Activated CD4-positive, alpha-beta T cell treated with anti-CD3 and anti-CD28 coated beads, Interleukin-2, amount 50 U/mL, for 16 hours (primary cell): ENCODE measurements around the gene ITGA6.
"Not testable (repeated sequence)": the region's sequence is repeated elsewhere in the genome, so short reads cannot be mapped to it uniquely, and the experiment has no call there.

ENCODE experiments used
- DNase-seq: peaks from one replicate; pipeline ENCODE4 v3.0.0-alpha.2; 2020

The ITGA6 gene

GRCh38 chr2:172531309-172531708, 103.9 kb downstream of the ITGA6 start:
- no peak for DNase-seq

DNA sequence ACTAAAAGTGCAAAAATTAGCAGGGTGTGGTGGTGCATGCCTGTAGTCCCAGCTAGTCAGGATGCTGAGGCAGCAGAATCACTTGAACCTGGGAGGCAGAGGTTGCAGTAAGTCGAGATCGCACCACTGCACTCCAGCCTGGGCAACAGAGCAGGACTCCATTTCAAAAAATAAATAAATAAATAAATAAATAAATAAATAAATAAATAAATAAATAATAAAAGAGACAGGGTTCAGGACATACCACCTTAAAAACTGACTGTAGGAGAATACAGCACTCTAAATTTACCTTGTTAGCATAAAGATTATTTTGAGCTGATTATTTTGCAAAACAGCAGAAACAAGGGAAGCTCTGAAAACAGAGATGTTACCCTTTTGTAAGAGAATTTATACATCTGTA, 105.1 kb downstream of the ITGA6 start:
- DNase-seq = not testable (repeated sequence)

DNA sequence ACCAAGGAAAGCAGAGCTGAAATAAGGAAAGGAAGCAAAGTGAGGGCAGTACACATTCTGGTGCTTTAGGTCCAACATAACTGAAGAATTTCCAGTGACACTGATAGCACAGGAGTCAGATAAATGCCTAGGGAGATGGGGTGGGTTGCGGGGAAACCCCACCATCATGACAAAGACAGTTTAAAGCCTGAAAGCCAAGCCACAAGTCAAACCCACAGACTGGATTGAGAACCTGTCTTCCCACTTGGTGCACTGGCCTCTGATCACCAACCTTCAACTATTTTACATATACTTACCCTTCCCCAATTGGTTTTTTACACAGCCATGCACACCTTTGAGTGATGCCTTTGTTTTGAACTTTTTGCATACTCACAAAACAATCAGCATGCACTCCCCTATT, 106.3 kb downstream of the ITGA6 start:
- DNase-seq = no peak

DNA sequence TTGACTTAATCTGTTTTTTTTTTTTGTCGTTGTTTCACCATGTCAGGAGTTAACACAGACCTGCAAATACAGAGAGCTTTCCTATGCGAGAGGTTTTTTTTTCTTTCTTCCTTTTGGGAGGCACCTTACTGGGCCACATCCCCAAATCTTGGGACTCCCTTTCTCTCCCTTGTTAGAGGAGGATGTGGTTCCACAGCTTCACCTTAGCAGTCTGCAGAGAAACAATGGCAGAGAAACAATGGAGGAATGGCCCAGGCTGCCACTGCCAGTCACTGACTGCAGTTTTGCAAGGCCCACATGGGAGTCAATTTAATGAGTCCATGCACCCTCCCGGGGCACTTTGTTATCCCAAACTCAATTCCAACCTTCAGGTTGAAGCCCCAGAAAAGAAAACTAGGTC, 107.7 kb downstream of the ITGA6 start:
- no peak for DNase-seq

- not testable (repeated sequence) for DNase-seq
Measured at GRCh38 chr2:172537851-172538250, 110.5 kb downstream of the ITGA6 start.

DNA sequence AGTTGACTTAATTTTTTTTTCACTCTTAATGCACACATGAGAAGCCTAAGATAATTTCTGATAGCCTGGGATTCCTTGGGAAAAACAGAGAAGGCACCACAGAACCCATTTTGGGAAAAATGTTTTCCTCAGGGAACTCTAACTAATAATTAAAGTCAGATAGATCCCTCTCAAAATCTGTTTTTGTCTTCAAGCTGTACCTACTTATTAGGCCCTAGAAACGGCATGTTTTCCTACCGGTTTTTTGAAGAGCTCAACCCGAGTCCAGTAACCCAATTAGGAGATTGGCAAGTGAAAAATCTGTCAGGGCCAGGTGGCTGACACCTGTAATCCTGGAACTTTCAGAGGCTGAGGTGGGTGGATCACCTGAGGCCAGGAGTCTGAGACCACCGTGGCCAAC, 112.4 kb downstream of the ITGA6 start:
- no peak for DNase-seq

- no peak for DNase-seq
Measured at GRCh38 chr2:172540421-172540820, 113.0 kb downstream of the ITGA6 start.

DNA sequence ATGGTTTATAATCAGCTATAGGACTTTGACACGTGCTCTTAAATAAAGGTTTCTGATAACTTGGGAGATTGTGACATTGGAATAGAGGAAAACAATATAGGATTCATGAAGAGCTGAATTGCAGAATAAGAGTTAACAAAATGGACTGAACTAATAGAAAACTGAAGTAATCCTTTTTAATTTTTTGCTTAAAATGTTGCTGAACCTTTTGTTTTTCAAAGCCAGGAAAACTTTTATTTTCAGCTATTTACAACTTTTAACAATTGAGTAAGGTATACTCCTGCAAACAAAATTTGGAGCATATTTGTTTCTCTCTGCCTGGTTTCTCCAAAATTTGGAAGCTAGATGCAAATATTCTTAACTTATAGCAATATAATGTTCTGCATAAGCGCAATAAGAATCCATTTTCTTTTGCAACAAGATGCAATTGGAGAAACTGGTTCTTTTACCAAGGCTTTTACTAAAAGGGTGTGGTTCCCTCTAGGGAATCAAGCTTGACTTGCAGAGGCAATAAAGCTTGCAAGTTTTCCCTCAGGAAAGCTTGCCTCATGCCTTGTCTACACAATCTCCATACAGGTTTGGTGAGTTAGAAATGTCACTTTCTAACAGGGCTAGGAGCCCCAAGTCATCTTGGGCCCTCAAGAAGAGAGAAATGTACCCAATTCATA, 118.2 kb downstream of the ITGA6 start:
- no peak for DNase-seq

DNA sequence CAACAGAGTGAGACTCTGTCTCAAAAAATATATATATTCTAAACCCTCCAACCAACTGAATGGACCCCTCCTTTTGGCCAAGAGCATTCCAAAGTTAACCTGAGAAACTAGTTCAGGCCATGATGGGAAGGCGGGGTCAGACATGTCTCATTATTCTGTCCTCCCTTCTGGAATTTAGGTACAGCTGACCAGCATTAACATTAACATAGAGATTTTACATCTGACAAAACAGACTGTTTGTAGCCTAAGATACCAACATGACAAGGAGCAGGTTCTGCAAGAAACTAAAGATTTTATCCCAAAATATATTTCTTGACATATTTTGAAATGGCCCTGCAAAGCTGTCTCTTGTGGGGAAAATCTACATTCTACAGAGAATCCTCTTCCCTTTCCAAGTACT, 121.7 kb downstream of the ITGA6 start:
- no peak for DNase-seq

DNA sequence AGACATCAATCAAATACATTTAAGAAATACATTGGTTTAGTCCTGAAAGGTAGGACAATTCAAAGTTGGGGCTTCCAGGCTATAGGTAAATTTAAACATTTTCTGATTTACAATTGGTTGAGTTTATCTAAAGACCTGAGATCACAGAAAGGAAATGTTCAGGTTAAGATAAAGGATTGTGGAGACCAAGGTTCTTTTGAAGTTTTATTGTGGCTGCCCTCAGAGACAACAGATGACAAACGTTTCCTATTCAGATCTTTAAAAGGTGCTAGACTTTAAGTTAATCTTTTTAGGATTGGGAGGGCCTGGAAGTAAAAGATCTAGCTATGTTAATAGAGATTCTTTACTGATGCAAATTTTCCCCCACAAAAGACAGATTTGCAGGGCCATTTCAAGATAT, 122.4 kb downstream of the ITGA6 start:
- not testable (repeated sequence) for DNase-seq

- DNase-seq = no peak
Measured at GRCh38 chr2:172550419-172550818, 123.0 kb downstream of the ITGA6 start.

- DNase-seq = no peak
Measured at GRCh38 chr2:172551271-172551670, 123.9 kb downstream of the ITGA6 start.

DNA sequence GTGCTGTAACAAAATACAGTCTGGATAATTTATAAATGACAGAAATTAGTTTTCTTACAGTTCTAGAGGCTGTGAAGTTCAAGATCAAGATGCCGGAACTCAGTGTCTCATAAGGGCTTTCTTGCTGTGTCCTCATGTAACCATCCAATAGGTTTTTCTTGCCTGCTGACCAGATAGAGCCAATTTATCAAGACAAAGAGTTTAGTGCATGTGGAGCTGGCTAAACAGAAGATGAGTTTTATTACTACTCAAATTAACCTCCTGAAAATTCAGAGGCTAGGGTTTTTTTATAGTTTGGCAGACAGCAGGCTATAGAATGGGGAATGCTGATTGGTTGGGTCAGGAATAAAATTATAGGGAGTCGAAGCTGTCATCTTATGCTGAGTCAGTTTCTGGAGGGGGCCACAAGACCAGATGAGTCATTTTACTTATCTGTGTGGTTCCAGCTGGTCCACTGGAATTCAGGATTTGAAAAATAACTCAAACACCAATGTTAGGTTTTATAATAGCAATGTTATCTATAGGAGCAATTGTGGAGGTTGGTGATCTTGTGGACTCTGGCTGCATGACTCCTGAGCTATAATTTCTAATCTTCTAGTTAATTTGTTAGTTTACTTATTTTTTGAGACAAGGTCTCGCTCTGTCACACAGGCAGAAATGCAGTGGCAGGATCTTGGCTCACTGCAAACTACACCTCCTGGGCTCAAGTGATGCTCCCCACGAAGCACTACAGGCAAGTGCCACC, 125.3 kb downstream of the ITGA6 start:
- DNase-seq = no peak

DNA sequence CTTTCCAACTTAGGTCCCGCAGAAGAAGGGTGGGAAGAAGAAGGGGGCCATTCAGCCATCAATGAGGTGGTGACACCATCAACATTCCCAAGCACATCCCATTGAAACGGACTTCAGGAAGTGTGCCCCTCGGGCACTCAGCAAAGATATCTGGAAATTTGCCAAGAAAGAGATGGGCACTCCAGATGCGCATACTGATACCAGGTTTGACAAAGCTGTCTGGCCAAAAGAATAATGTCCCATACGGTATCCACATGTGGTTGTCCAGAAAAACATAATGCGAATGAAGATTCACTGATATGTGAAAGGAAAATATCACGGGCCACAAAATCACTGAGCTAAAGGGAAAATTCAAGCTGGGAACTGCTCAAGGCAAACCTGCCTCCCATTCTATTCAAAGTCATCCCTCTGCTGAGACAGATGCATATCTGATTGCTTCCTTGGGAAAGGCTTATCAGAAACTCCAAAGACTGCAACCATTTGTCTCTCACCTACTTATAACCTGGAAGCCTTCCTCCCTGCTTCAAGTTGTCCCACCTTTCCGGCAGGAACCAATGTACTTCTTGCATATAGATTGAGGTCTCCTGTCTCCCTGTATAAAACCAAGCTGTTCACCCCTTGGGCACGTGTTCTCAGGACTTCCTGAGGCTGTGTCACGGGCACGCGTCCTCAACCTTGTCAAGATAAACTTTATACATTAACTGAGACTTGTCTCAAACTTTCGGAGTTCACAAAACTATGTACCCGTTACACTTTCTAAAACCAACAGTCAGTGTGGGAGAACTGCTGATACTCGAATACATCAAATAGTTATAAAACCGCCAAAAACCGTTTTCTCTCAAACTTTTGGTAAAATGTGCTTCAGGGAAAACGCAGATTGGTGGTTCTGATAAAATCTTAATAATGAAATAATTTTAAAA, 127.2 kb downstream of the ITGA6 start:
- no peak for DNase-seq

DNA sequence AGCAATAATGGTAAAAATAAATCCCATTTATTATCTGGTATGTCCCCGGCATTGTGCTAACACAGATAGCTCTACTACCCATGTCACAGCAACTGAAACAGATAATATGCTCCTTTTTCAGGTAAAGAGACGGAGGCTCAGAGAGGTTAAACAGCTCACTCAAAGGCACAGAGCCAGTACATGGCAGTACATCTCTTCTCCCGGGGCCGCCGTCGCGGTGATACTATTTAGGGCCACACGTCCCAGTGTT, 127.8 kb downstream of the ITGA6 start:
- no peak for DNase-seq
